ENCODE results near the gene WNT9A.

Gene WNT9A

GRCh38 chr1:227894831-227895451, 52.8 kb downstream of the WNT9A start:
- DNase-seq = peak; percentile 0

GRCh38 chr1:227893949-227894721, 53.6 kb downstream of the WNT9A start:
- peak; percentile 1 for DNase-seq

- peak; percentile 1 for DNase-seq
Observed at GRCh38 chr1:227893300-227893948, 54.3 kb downstream of the WNT9A start.

GRCh38 chr1:227892489-227893299, 55.0 kb downstream of the WNT9A start:
- peak; percentile 2 for DNase-seq

GRCh38 chr1:227891955-227892488, 55.7 kb downstream of the WNT9A start:
- DNase-seq = peak; percentile 1

GRCh38 chr1:227891223-227891954, 56.3 kb downstream of the WNT9A start:
- DNase-seq = peak; percentile 1

- peak; percentile 1 for DNase-seq
Observed at GRCh38 chr1:227890451-227891222, 57.1 kb downstream of the WNT9A start.

GRCh38 chr1:227889863-227890405, 57.8 kb downstream of the WNT9A start:
- peak; percentile 2 for DNase-seq

GRCh38 chr1:227889047-227889862, 58.5 kb downstream of the WNT9A start:
- DNase-seq = peak; percentile 2

- DNase-seq = peak; percentile 4
Observed at GRCh38 chr1:227888404-227889046, 59.2 kb downstream of the WNT9A start.

GRCh38 chr1:227887697-227888403, 59.9 kb downstream of the WNT9A start:
- peak; percentile 36 for DNase-seq

- peak; percentile 62 for DNase-seq
Observed at GRCh38 chr1:227886993-227887696, 60.6 kb downstream of the WNT9A start.

- peak; percentile 8 for DNase-seq
Observed at GRCh38 chr1:227886503-227886961, 61.2 kb downstream of the WNT9A start.

GRCh38 chr1:227885648-227886502, 61.9 kb downstream of the WNT9A start:
- DNase-seq = peak; percentile 51

- peak; percentile 75 for DNase-seq
Observed at GRCh38 chr1:227885135-227885647, 62.5 kb downstream of the WNT9A start.

GRCh38 chr1:227884370-227885134, 63.2 kb downstream of the WNT9A start:
- no peak for DNase-seq

Measured in CD4-positive, alpha-beta T cell treated with Interleukin-17A for 4 hours (primary cell).